HepG2 (cell line): Measurements from ENCODE around the gene ZNF514. TPM values are rescaled to one million over a fixed set of nuclear protein-coding genes. Genes with fewer than 3 reads are reported as not detected.

Experiments used
- ATAC-seq: fragments of 200-7000 bp; cut with Tn5 transposase; 3 replicates; pipeline ENCODE4 v1.9.1; 2020; ENCODE audit warnings: mild to moderate bottlenecking, moderate library complexity
- BruUV-seq: library from RNA; stranded (reverse); fragments of 400-500 nt; replicated peaks from 2 replicates; lab custom pipeline; 2021; lab: Mats Ljungman, UMichigan
- CTCF ChIA-PET: fragments of 300-600 bp; formaldehyde crosslinking; extraction: SDS; loops from one replicate; lab custom pipeline; 2021; ENCODE audit warnings: low total read pairs, inconsistent platforms, low intra/inter-chr PET ratio; lab: Yijun Ruan, JAX
- POLR2A ChIA-PET: fragments of 350-600 bp; sonication (Branson Sonifier 250); formaldehyde crosslinking; loops from one replicate; lab custom pipeline; 2020; ENCODE audit warnings: antibody characterized with exemption, inconsistent platforms; lab: Yijun Ruan, JAX
- DNase-seq: peaks from one replicate; pipeline ENCODE4 v3.0.0-alpha.2; 2015; ENCODE audit warnings: low spot score
- FAIRE-seq: peaks from 3 replicates; lab custom pipeline; 2011; peaks lifted over from hg19 to GRCh38; lab: Jason Lieb, UNC
- H2AFZ ChIP-seq: one replicate; pipeline ENCODE4 v1.6.1; 2011; ENCODE audit warnings: low read length, inconsistent platforms
- H3K27ac ChIP-seq: fragments of 300-600 bp; 3 replicates; pipeline ENCODE4 v1.8.0; 2011; ENCODE audit warnings: mixed run types, mild to moderate bottlenecking, mixed read lengths, low read length, inconsistent platforms; ENCODE audit not compliant: insufficient read depth; ENCODE audit errors: extremely low read length
- H3K27me3 ChIP-seq, 2 experiments: fragments of 200-600 bp in 1 of 2; 2 replicates in 1 of 2; 3 replicates in 1 of 2; pipeline versions ENCODE4 v1.6.0 to v1.8.0; 2011; ENCODE audit warnings: low read length in 2 of 2, mild to moderate bottlenecking in 2 of 2, moderate library complexity in 2 of 2, inconsistent platforms in 1 of 2; ENCODE audit not compliant: insufficient read depth in 2 of 2, control insufficient read depth in 1 of 2
- H3K36me3 ChIP-seq, 2 experiments: fragments of 200-600 bp in 1 of 2; replicated peaks in 1 of 2; 2 replicates in 1 of 2; 3 replicates in 1 of 2; pipeline versions ENCODE4 v1.5.1 to v1.8.0; 2011; ENCODE audit warnings: low read length in 2 of 2, inconsistent platforms in 1 of 2; ENCODE audit not compliant: insufficient read depth in 2 of 2, control insufficient read depth in 1 of 2
- H3K4me1 ChIP-seq: 2 replicates; pipeline ENCODE4 v1.5.1; 2012; ENCODE audit warnings: low read length, inconsistent platforms; ENCODE audit not compliant: insufficient read depth
- H3K4me2 ChIP-seq: 2 replicates; pipeline ENCODE4 v1.6.0; 2011; ENCODE audit warnings: low read depth, low read length, inconsistent platforms
- H3K4me3 ChIP-seq, 3 experiments: fragments of 200-600 bp in 1 of 3; sonication (generic), shearing (Covaris generic) in 1 of 3; replicated peaks in 1 of 3; 2 replicates each; pipeline ENCODE4 v1.5.1; 2011 to 2016; ENCODE audit warnings: low read length in 3 of 3, inconsistent platforms in 2 of 3, low read depth in 2 of 3, mild to moderate bottlenecking in 2 of 3, control low read depth in 1 of 3, mixed read lengths in 1 of 3; ENCODE audit not compliant: insufficient read depth in 1 of 3
- H3K79me2 ChIP-seq: one replicate; pipeline ENCODE4 v1.6.1; 2011; ENCODE audit warnings: low read length, inconsistent platforms; ENCODE audit not compliant: insufficient read depth
- H3K9ac ChIP-seq: 2 replicates; pipeline ENCODE4 v1.6.0; 2011; ENCODE audit warnings: mild to moderate bottlenecking, low read depth, low read length, inconsistent platforms; ENCODE audit not compliant: insufficient read depth
- H3K9me3 ChIP-seq: 2 replicates; pipeline ENCODE4 v1.5.1; 2012; ENCODE audit warnings: mild to moderate bottlenecking, low read length
- H4K20me1 ChIP-seq: 2 replicates; pipeline ENCODE4 v1.6.0; 2011; ENCODE audit warnings: inconsistent platforms, mild to moderate bottlenecking, low read length, moderate library complexity; ENCODE audit not compliant: insufficient read depth
- ARNT ChIP-seq: fragments of 450-650 bp; IDR thresholded peaks from 2 replicates; pipeline ENCODE4 v1.6.1; 2017
- CBX1 ChIP-seq: IDR thresholded peaks from one replicate; pipeline ENCODE4 v1.6.1; 2016; ENCODE audit warnings: antibody characterized with exemption, low read depth
- CBX2 ChIP-seq, 2 experiments: fragments of 200-600 bp in 1 of 2; sonication (generic); formaldehyde crosslinking in 1 of 2; IDR thresholded peaks; 2 replicates each; pipeline versions ENCODE4 v1.7.0 to v1.8.1; 2018 to 2022; ENCODE audit warnings: low read depth in 2 of 2, low read length in 1 of 2, mild to moderate bottlenecking in 1 of 2, missing genetic modification reagents in 1 of 2
- FOXK2 ChIP-seq: fragments of 450-650 bp; IDR thresholded peaks from 2 replicates; pipeline ENCODE4 v1.6.1; 2016
- HDAC6 ChIP-seq: fragments of 200-600 bp; sonication (generic); IDR thresholded peaks from 2 replicates; pipeline ENCODE4 v1.7.0; 2017; ENCODE audit warnings: mild to moderate bottlenecking, antibody characterized with exemption, low read length, low read depth
- JUND ChIP-seq: sonication (generic); formaldehyde crosslinking; IDR thresholded peaks from 2 replicates; pipeline ENCODE4 v1.8.0; 2022; ENCODE audit warnings: mild to moderate bottlenecking, missing genetic modification reagents
- NR1H2 ChIP-seq: sonication (generic); formaldehyde crosslinking; IDR thresholded peaks from 2 replicates; pipeline ENCODE4 v1.8.1; 2022; ENCODE audit warnings: low read depth, missing genetic modification reagents, borderline replicate concordance
- RELA ChIP-seq: sonication (generic); formaldehyde crosslinking; IDR thresholded peaks from 2 replicates; pipeline ENCODE4 v1.4.0; 2020; ENCODE audit warnings: missing genetic modification reagents
- SETDB1 ChIP-seq: sonication (generic); formaldehyde crosslinking; IDR thresholded peaks from 2 replicates; pipeline ENCODE4 v1.5.1; 2020; ENCODE audit warnings: missing genetic modification reagents, mild to moderate bottlenecking, borderline replicate concordance
- SIN3A ChIP-seq: IDR thresholded peaks from 2 replicates; pipeline ENCODE4 v1.6.1; 2011; ENCODE audit warnings: low read depth, mild to moderate bottlenecking, control low read depth, low read length, borderline replicate concordance
- SMAD3 ChIP-seq: sonication (generic); formaldehyde crosslinking; IDR thresholded peaks from 2 replicates; pipeline ENCODE4 v1.4.0; 2020; ENCODE audit warnings: missing genetic modification reagents
- THAP9 ChIP-seq: sonication (generic); formaldehyde crosslinking; IDR thresholded peaks from 2 replicates; pipeline ENCODE4; 2020; ENCODE audit warnings: missing genetic modification reagents, mild to moderate bottlenecking, borderline replicate concordance
- TMF1 ChIP-seq: sonication (generic); formaldehyde crosslinking; IDR thresholded peaks from 2 replicates; pipeline ENCODE4 v1.8.1; 2022; ENCODE audit warnings: low read depth, missing genetic modification reagents
- ZNF530 ChIP-seq: sonication (generic); formaldehyde crosslinking; IDR thresholded peaks from 2 replicates; pipeline ENCODE4 v1.5.0; 2020; ENCODE audit warnings: low read depth, mild to moderate bottlenecking, missing genetic modification reagents
- ZNF576 ChIP-seq: sonication (generic); formaldehyde crosslinking; IDR thresholded peaks from 2 replicates; pipeline ENCODE4 v1.4.0; 2020; ENCODE audit warnings: mild to moderate bottlenecking, missing genetic modification reagents
- ZNF766 ChIP-seq: sonication (generic); formaldehyde crosslinking; IDR thresholded peaks from 2 replicates; pipeline ENCODE4 v1.5.0; 2020; ENCODE audit warnings: missing genetic modification reagents, borderline replicate concordance
- WGBS: methylation state at CpG from one replicate; pipeline ENCODE4 v1.1.6; 2017; ENCODE audit warnings: low lambda C conversion rate; 5-methylcytosine and 5-hydroxymethylcytosine counted together
- in situ Hi-C: cut with HindIII; loops from 2 replicates; pipeline ENCODE4 v1.10.0; 2017; ENCODE audit warnings: low pct_unique_long_range_greater_than_20kb; ENCODE audit not compliant: extremely low pct_ligation_motif_present
- intact Hi-C: fragments of 100-400 bp; cut with micrococcal nuclease; formaldehyde crosslinking; loops from one replicate; pipeline ENCODE4 v1.10.0; 2022; ENCODE audit not compliant: unreplicated experiment
- polyA plus RNA-seq, 8 experiments: library from polyadenylated mRNA; depleted of rRNA in 3 of 8; stranded (reverse) in 7 of 8; unstranded in 1 of 8; fragments of >200 nt; fragmentation: Illumina TruSeq in 4 of 8; extraction: Trizol in 4 of 8; gene quantifications; 2 replicates each; pipeline versions ENCODE4 v1.2.1 to v1.2.3, GENCODE V29; 2011 to 2016; ENCODE audit warnings: low read depth in 4 of 8, missing spikeins in 1 of 8, mixed read lengths in 1 of 8; ENCODE audit not compliant: insufficient read depth in 1 of 8
- total RNA-seq, 5 experiments: library from RNA; depleted of rRNA; stranded (reverse); fragments of >200 nt; fragmentation: Illumina TruSeq; extraction: Trizol; gene quantifications; 2 replicates each; pipeline ENCODE4 v1.2.3, GENCODE V29; 2016; ENCODE audit warnings: low read depth in 1 of 5

The ZNF514 gene
- total and polyA plus RNA-seq, 2 of the 13 experiments (the other 11 are each of a cell fraction or from before 2014, with no cell fraction given) = 15.2 to 18.7 TPM

GRCh38 chr2:95204396-95204795 lies 44.7 kb upstream of the ZNF514 start:
- Histone ChIP-seq H3K4me1 (no peaks in the 10 kb centered on the region), H3K27me3 (peaks cover 0 to 4% of the 10 kb centered on the region in 2 experiments; a peak in 3 of 5 replicates), H3K4me3 (no peak overlapping the region), H3K36me3 (no peaks in the 10 kb centered on the region), H3K4me2 (no peak overlapping the region), H3K9ac (no peak overlapping the region), H4K20me1 (no peaks in the 10 kb centered on the region), H3K27ac (no peak overlapping the region), H2AFZ (no peak overlapping the region), H3K79me2 (no peaks in the 10 kb centered on the region), H3K9me3 (no peaks in the 10 kb centered on the region; the same call in 1 of the 2 replicates)
- CTCF ChIA-PET = no interaction called here
- WGBS = 3% methylated on average over 2 of the region's 2 CpGs
- no peak for FAIRE-seq
- no peak for DNase-seq
- TF ChIP-seq HDAC6 = no peak
- no peak for TF ChIP-seq ZNF530 (CRISPR knock-in tag)
- no peak for TF ChIP-seq SIN3A
- no peak for TF ChIP-seq ZNF576 (CRISPR knock-in tag)
- no TSS peak for BruUV-seq
- ATAC-seq = no peak
- POLR2A ChIA-PET = no interaction called here
- in situ Hi-C loops (no loop called here), intact Hi-C loops (no loop called here)

DNA sequence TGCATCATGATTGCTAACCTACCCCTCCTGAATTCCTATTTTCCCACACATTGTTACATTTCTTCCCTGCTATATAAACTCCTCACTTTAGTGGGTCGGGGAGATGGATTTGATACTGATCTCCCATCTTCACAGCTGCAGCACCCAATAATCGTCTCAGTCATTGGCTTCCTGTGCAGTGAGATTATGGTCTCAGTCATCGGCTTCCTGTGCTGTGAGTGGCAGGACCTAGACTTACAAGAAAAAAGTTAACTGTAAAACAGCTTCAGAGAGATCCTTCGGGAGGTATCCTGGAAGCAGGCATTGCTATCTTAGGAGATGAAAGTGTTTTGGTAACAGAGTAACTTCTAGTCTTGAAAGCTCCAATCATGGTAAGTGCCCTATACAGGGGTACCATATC lies 44.3 kb upstream of the ZNF514 start:
- intact Hi-C loops = no loop called here
- Histone ChIP-seq H3K79me2 (no peaks in the 10 kb centered on the region), H3K4me3 (no peak overlapping the region), H3K27ac (no peak overlapping the region), H3K27me3 (peaks cover 0 to 4% of the 10 kb centered on the region in 2 experiments; a peak in 3 of 5 replicates), H3K36me3 (no peaks in the 10 kb centered on the region), H2AFZ (no peak overlapping the region), H3K4me1 (no peaks in the 10 kb centered on the region), H3K9ac (no peak overlapping the region), H3K9me3 (no peaks in the 10 kb centered on the region; the same call in 1 of the 2 replicates), H4K20me1 (no peaks in the 10 kb centered on the region), H3K4me2 (no peak overlapping the region)
- POLR2A ChIA-PET = no interaction called here
- WGBS = 16% methylated on average over 4 of the region's 4 CpGs
- no TSS peak for BruUV-seq
- FAIRE-seq (no peak), ATAC-seq (no peak), DNase-seq (no peak)
- in situ Hi-C loops = no loop called here
- CTCF ChIA-PET = no interaction called here
- TF ChIP-seq SMAD3 (CRISPR knock-in tag) (no peak), NR1H2 (CRISPR knock-in tag) (no peak), TMF1 (CRISPR knock-in tag) (no peak), FOXK2 (no peak), ARNT (no peak), SETDB1 (CRISPR knock-in tag) (no peak), THAP9 (no peak), ZNF766 (no peak), RELA (no peak), JUND (CRISPR knock-in tag) (no peak), CBX1 (no peak), CBX2 (IDR thresholded peaks at IDR 0.05; ENCODE audit: low read depth, low read length) (no peak), CBX2 (CRISPR knock-in tag; IDR thresholded peaks at IDR 0.05; ENCODE audit: low read depth) (no peak)
